Head of caudate nucleus (tissue), 42 donors: ENCODE measurements around the gene CNTLN.
"Not testable (repeated sequence)": the region's sequence is repeated elsewhere in the genome, so short reads cannot be mapped to it uniquely, and the experiment has no call there.

Source experiments
- DNase-seq, 42 donors: peaks; one replicate each; pipeline versions ENCODE4 v3.0.0 to v3.0.0-alpha.2; 2020 to 2021; ENCODE audit warnings: mixed read lengths in 7 of 42
- intact Hi-C: fragments of 100-400 bp; cut with DNase I; formaldehyde crosslinking; loops from one replicate; pipeline ENCODE4 v1.15.0; 2022

Gene CNTLN

DNA sequence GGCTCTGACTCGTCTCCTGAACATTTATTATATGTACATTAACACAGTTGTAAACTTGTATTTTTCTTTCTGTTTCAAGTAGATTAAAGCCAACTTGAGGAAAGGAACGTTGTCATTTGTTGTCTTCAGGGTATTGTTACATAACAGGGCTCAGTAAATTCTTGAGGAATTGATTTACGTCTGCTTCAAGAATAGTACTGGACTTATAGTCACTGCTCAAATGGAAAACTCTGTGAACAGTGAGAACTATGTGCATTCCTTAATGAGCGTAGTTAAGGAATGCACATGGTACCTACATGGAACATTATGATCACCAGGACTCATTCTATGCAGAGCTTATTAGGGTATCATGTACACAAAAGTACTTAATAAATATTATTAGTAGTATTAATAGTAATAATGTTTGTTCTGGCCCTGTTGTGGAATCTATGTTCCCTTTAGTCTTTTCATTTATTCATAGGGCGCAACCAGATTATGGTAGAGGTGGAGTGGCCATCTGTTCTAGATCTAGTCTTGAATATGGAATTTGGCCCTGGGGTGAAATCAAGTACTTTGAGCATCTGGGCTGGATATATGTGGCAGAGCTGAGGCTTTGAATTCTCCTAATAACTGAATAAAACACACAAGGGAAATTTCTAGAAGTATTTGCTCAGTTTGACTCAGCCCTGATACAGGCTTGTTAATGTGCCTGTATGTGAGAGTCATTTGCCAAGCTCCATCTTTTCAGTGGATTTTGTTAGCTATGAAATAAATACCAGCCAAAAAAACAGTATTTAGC, 335.4 kb downstream of the CNTLN start:
- intact Hi-C loops, result loop anchor here (5.0 kb wide), 1 partner anchor 52 kb away; no protein-coding TSS in a partner anchor
- DNase-seq, result no peak

DNA sequence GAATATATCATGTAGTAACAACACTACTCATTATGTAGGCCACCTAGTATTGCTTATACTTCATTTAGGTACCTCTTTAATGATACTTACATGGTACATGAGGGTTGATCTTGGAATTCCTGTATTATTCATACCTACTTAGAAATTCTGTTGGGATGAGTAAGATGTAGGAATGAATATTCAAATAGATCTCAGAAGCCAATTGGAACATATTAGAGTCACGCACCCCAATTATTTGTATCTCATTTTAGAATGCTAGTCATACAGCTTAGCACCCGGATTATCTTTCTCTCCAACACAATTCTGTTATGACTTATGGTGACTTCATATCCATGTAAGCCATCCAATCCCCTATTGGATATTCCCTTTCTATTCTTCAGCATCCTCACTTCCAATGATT, 337.3 kb downstream of the CNTLN start:
- DNase-seq, result no peak
- intact Hi-C loops, result loop anchor here (5.0 kb wide), 1 partner anchor 50 kb away; no protein-coding TSS in a partner anchor

DNA sequence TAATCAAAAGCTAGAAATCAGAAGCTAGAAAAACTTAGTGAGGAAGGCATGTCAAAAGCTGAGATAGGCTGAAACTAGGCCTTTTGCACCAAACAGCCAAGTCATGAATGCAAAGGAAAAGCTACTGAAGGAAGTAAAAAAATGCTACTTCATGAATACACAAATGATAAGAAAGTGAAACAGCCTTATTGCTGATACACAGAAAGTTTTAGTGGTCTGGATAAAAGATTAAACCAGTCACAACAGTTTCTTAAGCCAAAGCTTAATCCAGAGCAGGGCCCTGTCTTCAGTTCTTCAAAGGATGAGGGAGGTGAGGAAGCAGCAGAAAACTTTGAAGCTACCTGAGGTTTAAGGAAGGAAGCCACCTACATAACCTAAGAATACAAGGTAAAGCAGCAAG, 341.6 kb downstream of the CNTLN start:
- intact Hi-C loops, result no loop called here
- no peak for DNase-seq

DNA sequence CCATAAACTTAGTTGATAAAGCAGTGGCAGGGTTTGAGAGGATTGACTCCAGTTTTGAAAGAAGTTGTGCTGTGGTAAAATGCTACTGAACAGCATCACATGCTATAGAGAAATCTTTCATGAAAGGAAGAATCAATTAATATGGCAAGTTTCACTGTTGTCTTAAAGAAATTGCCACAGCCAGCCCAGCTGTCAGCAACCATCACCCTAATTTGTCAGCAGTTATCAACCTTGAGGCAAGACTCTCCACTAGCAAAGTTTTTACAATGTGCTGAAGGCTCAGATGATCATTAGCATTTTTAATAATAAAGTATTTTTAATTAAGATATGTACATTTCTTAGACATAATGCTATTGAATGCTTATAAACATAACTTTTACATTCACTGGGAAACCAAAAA, 343.0 kb downstream of the CNTLN start:
- intact Hi-C loops, result no loop called here
- no peak for DNase-seq

DNA sequence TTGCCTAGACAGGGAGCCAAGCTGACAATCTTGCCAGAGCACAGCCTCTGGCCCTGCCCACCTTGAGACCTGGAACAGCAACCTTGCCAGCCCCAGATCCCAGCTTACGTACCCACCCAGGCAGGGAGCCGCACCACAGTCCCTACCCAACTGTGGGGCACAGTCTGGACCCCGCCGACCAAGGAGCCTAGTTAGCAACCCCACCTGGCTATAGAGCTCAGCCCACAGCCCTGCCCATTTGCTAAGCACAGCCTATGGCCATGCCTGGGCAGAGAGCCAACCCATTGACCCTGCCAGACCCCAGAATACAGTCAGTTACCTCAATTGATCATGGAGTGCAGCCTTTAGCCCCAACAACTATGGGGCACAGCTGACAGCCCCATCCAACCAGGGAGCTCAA, 346.1 kb downstream of the CNTLN start:
- intact Hi-C loops, result no loop called here
- peak in 3 of 42 donors; percentile 1 to 16 (median 8) for DNase-seq

- intact Hi-C loops, result no loop called here
- no peak for DNase-seq
These were observed 346.7 kb downstream of the CNTLN start for GRCh38 chr9:17481565-17481964.

DNA sequence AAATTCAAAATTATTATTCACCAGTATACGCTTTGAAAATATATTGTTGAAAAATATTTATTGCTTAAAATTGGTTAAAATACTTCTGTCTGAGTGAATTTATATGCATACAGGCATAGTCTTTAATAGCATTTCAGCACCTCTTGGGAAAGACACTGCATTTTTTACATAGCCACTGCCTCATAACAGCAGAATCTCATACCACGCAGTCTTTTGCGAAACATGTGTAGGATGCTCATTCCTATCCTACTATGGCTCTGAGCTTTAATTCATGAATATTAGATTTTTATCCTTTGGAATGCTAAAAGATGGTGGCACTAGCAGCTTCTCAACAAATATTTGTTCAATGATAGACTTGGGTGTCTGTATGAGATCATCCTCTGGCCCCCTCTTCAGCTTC, 350.1 kb downstream of the CNTLN start:
- no peak for DNase-seq
- intact Hi-C loops, result no loop called here

- intact Hi-C loops, result no loop called here
- no peak for DNase-seq
These were observed 351.6 kb downstream of the CNTLN start for GRCh38 chr9:17486396-17486795.

DNA sequence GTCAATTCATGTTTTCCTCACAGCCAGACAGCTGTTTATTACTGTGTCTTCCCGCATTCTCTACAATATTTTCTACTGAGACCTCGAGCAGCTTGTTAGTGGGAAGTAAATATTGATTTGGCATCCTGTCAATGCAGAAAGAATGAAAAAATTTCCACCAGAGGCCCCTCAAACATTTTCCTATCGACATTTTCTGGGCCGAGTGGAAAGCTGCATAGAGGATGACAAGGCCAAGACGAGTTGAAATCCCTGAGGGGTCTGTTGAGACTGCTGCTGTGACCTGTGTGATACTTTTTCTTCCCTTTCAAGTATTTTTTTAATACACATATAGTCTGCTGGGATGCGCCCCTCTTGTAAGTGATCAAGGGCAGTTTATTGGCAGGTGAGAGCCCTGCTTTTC, 352.6 kb downstream of the CNTLN start:
- intact Hi-C loops, result no loop called here
- no peak for DNase-seq

- DNase-seq, result no peak
- intact Hi-C loops, result no loop called here
These were observed 353.8 kb downstream of the CNTLN start for GRCh38 chr9:17488662-17489061.

- intact Hi-C loops, result no loop called here
- no peak for DNase-seq
These were observed 355.3 kb downstream of the CNTLN start for GRCh38 chr9:17490110-17490509.

GRCh38 chr9:17491780-17492179, 356.9 kb downstream of the CNTLN start:
- no peak for DNase-seq
- intact Hi-C loops, result no loop called here

DNA sequence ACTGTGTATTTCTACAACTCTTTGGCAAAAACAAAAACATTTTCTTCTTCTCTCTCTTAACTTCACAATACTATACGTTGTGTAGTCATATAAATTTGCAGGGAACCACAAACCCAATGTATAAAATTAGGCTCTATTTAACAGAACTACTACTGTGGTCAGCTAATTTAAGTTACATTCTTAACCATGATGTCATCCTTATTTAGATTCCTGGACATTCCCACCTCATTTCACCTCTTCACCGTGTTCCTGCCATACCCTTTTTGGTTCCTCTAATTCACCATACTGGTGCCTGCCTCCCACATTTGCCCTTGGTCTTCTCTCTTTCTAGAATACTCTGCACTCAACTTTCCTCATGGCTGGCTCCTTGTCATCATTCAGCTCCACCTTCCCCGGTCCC, 368.4 kb downstream of the CNTLN start:
- intact Hi-C loops, result no loop called here
- DNase-seq, result no peak

- no peak for DNase-seq
- intact Hi-C loops, result no loop called here
These were observed 374.3 kb downstream of the CNTLN start for GRCh38 chr9:17509151-17509550.

DNA sequence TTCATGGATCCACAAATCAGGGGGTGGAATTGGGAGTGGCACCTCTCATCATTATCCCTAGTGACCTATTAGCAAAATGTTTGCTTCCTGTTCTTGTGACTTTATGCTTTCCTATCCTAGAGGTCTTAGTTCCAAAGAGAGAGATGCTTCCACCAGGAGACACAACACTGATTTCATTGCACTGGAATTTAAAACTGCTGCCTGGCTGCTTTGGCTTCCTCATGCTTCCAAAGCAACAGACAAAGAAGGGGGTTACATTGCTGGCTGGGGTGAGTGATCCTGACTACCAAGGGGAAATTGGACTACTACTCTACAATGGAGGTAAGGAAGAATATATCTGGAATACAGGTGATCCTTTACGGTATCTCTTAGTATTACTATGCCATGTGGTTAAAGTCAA, 374.9 kb downstream of the CNTLN start:
- no peak for DNase-seq
- intact Hi-C loops, result no loop called here

- DNase-seq, result no peak
- intact Hi-C loops, result loop anchor here (5.0 to 10.0 kb wide), 2 partner anchors 47 to 695 kb away; no protein-coding TSS in a partner anchor
These were observed 384.9 kb downstream of the CNTLN start for GRCh38 chr9:17519761-17520160.

GRCh38 chr9:17520268-17521064, 385.6 kb downstream of the CNTLN start:
- intact Hi-C loops, result loop anchor here (5.0 to 10.0 kb wide), 2 partner anchors 48 to 694 kb away; no protein-coding TSS in a partner anchor
- no peak for DNase-seq

GRCh38 chr9:17521100-17521855, 386.4 kb downstream of the CNTLN start:
- intact Hi-C loops, result loop anchor here (5.0 to 10.0 kb wide), 2 partner anchors 49 to 694 kb away; no protein-coding TSS in a partner anchor
- DNase-seq, result no peak

GRCh38 chr9:17526726-17527125, 391.9 kb downstream of the CNTLN start:
- intact Hi-C loops, result loop anchor here (10.0 kb wide), 1 partner anchor 688 kb away; no protein-coding TSS in a partner anchor
- DNase-seq, result not testable (repeated sequence)
